SU-DHL-6 (cell line): ENCODE results near the gene CFAP107.

ENCODE experiments used
- CTCF ChIP-seq: fragments of 200-600 bp; sonication (generic); IDR thresholded peaks from one replicate; pipeline ENCODE4 v1.5.1; 2017; ENCODE audit warnings: antibody characterized with exemption, mild to moderate bottlenecking, low read length, moderate library complexity; ENCODE audit not compliant: insufficient read depth, poor library complexity, severe bottlenecking
- EZH2phosphoT487 ChIP-seq: fragments of 200-600 bp; sonication (generic), shearing (Covaris generic); conservative IDR thresholded peaks from 2 replicates; pipeline ENCODE4 v1.6.1; 2018; ENCODE audit warnings: mild to moderate bottlenecking, antibody characterized with exemption, low read length, moderate library complexity, mixed read lengths

DNA sequence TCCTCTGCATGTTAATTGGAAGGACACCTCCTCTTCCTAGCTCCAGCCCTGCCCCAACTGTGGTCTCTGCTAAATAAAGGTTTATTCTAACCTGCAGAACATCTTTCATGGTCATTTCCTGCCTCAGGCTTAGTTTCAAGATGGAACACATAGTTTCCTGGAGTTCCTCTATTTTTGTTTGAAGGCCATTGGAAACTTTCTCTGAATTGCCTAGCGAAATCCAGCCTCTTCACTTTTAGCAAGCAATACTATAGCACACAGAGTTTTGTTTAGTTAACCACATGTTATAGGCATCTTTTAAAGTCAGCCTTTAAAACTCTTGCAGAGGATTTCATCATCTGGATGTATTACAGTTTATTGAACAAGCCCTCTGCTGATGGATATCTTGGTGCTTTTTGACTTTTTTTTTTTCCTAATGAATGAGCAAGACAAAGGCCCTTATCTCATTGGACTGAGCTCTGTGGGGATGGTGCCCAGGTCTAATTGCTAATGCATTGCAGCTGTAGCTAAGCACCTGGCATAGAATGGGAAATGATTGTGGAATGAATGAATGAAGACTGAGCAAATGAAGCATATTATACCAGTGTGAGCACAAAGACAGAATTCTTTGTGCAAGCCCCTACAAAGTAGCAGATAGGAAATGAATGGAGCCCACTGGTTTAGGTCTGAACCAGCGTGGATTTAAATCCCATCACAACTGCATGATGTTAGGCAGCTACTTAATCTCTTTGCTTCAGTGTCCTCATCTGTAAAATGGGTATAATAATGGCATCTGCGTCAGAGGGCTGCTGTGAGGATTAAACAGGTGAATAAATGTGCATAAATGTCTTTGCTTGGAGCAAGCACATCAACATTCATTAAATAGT, 641 bp upstream of the CFAP107 start:
- TF ChIP-seq CTCF (no peak), EZH2phosphoT487 (no peak)
